Measurements from ENCODE around the gene STXBP5. TPM values are rescaled to one million over a fixed set of nuclear protein-coding genes. Genes with fewer than 3 reads are reported as not detected.
A peak's percentile ranks its signal among the peaks of the same experiment; 100 is the strongest.

The STXBP5 gene
- total and polyA plus RNA-seq, 9 of the 15 experiments (the other 6 are each of a cell fraction or from before 2014, with no cell fraction given), result 23.3 to 172 (median 71.5) TPM

GRCh38 chr6:147217840-147218404 lies 13.7 kb downstream of the STXBP5 start (continued):
- TF ChIP-seq ZNF507 (tag; conservative IDR thresholded peaks at IDR 0.05) (no peak), MXD1 (CRISPR knock-in tag; IDR thresholded peaks at IDR 0.05; ENCODE audit: borderline replicate concordance, poor library complexity, severe bottlenecking) (no peak), TRIM24 (IDR thresholded peaks at IDR 0.05) (no peak), ARNT (IDR thresholded peaks at IDR 0.05) (0 out of 4 replicates have a peak, but pooled peaks of 1 of the 2 experiments have one; percentile 19), POLR2H (tag; IDR thresholded peaks at IDR 0.05; ENCODE audit: low read depth) (peak; percentile 10), MCM5 (IDR thresholded peaks at IDR 0.05; ENCODE audit: low read depth) (no peak), FOXP4 (CRISPR knock-in tag; IDR thresholded peaks at IDR 0.05; ENCODE audit: borderline replicate concordance) (no peak), BRD4 (IDR thresholded peaks at IDR 0.05) (no peak), HMGN3 (IDR thresholded peaks at IDR 0.05; ENCODE audit: borderline replicate concordance, extremely low read depth, insufficient read length, low read depth, low read length) (no peak), GTF2E2 (tag; IDR thresholded peaks at IDR 0.05) (no peak), SMAD1 (IDR thresholded peaks at IDR 0.05; ENCODE audit: low read depth, low read length, partially characterized antibody) (no peak), ZBTB1 (CRISPR knock-in tag; IDR thresholded peaks at IDR 0.05; ENCODE audit: borderline replicate concordance, low read depth) (no peak), FOXK1 (CRISPR knock-in tag; IDR thresholded peaks at IDR 0.05; ENCODE audit: borderline replicate concordance) (no peak), POLR2AphosphoS5 (IDR thresholded peaks at IDR 0.05; ENCODE audit: control insufficient read depth, insufficient read depth, low read depth, low read length) (0 out of 2 replicates have a peak, but pooled peaks have one; percentile 18), POLR2AphosphoS2 (IDR thresholded peaks at IDR 0.05; ENCODE audit: low read length) (peak; percentile 68; the same call in 1 of the 2 replicates), FOXO4 (CRISPR knock-in tag; IDR thresholded peaks at IDR 0.05) (no peak), ZNF175 (CRISPR knock-in tag; IDR thresholded peaks at IDR 0.05; ENCODE audit: low read depth) (no peak), NR0B1 (IDR thresholded peaks at IDR 0.05; ENCODE audit: partially characterized antibody) (no peak)

Measured in K562 (cell line).